HepG2 (cell line): ENCODE results near the gene PSMB1. TPM values are rescaled to one million over a fixed set of nuclear protein-coding genes. Genes with fewer than 3 reads are reported as not detected.

Experiments
- GLMP ChIP-seq: sonication (generic); formaldehyde crosslinking; IDR thresholded peaks from 2 replicates; pipeline ENCODE4 v1.9.0; 2021; ENCODE audit warnings: missing genetic modification reagents, mild to moderate bottlenecking, borderline replicate concordance
- HES4 ChIP-seq: sonication (generic); formaldehyde crosslinking; IDR thresholded peaks from 2 replicates; pipeline ENCODE4 v1.9.0; 2021; ENCODE audit warnings: mild to moderate bottlenecking, missing genetic modification reagents, borderline replicate concordance
- HNF1A ChIP-seq, 2 experiments: sonication (generic) in 1 of 2; formaldehyde crosslinking in 1 of 2; IDR thresholded peaks; 2 replicates each; pipeline versions ENCODE4 v1.4.0 to v1.6.1; 2016 to 2020; ENCODE audit warnings: borderline replicate concordance in 1 of 2, low read depth in 1 of 2, mild to moderate bottlenecking in 1 of 2, missing genetic modification reagents in 1 of 2
- HOXD1 ChIP-seq: sonication (generic); formaldehyde crosslinking; IDR thresholded peaks from 2 replicates; pipeline ENCODE4 v1.5.0; 2020; ENCODE audit warnings: missing genetic modification reagents
- KLF6 ChIP-seq: IDR thresholded peaks from 2 replicates; pipeline ENCODE4 v1.8.0; 2016; ENCODE audit warnings: missing biosample characterization, missing genetic modification reagents
- MYNN ChIP-seq: sonication (generic); formaldehyde crosslinking; IDR thresholded peaks from 2 replicates; pipeline ENCODE4 v1.4.0; 2020; ENCODE audit warnings: mild to moderate bottlenecking, low read depth, missing genetic modification reagents
- RFX3 ChIP-seq: IDR thresholded peaks from 2 replicates; pipeline ENCODE4 v1.6.1; 2016; ENCODE audit warnings: missing biosample characterization, missing genetic modification reagents
- SMARCE1 ChIP-seq: fragments of 450-650 bp; IDR thresholded peaks from 2 replicates; pipeline ENCODE4 v1.6.1; 2017; ENCODE audit warnings: borderline replicate concordance
- SP140L ChIP-seq: sonication (generic); formaldehyde crosslinking; IDR thresholded peaks from 2 replicates; pipeline ENCODE4 v1.4.0; 2020; ENCODE audit warnings: missing genetic modification reagents, borderline replicate concordance
- ZNF276 ChIP-seq: sonication (generic); formaldehyde crosslinking; IDR thresholded peaks from 2 replicates; pipeline ENCODE4 v1.4.0; 2020; ENCODE audit warnings: mild to moderate bottlenecking, low read depth, missing genetic modification reagents
- ZNF280D ChIP-seq: sonication (generic); formaldehyde crosslinking; IDR thresholded peaks from 2 replicates; pipeline ENCODE4 v1.5.1; 2020; ENCODE audit warnings: mild to moderate bottlenecking, missing genetic modification reagents
- ZNF34 ChIP-seq: sonication (generic); formaldehyde crosslinking; IDR thresholded peaks from 2 replicates; pipeline ENCODE4 v1.4.0; 2020; ENCODE audit warnings: mild to moderate bottlenecking, missing genetic modification reagents, borderline replicate concordance
- ZNF431 ChIP-seq: sonication (generic); formaldehyde crosslinking; IDR thresholded peaks from 2 replicates; pipeline ENCODE4 v1.9.0; 2022; ENCODE audit warnings: missing genetic modification reagents, low read depth, mild to moderate bottlenecking, borderline replicate concordance
- ZNF513 ChIP-seq: sonication (generic); formaldehyde crosslinking; conservative IDR thresholded peaks from 2 replicates; pipeline ENCODE4 v1.5.0; 2020; ENCODE audit warnings: missing genetic modification reagents
- polyA plus RNA-seq, 8 experiments: library from polyadenylated mRNA; depleted of rRNA in 3 of 8; stranded (reverse) in 7 of 8; unstranded in 1 of 8; fragments of >200 nt; fragmentation: Illumina TruSeq in 4 of 8; extraction: Trizol in 4 of 8; gene quantifications; 2 replicates each; pipeline versions ENCODE4 v1.2.1 to v1.2.3, GENCODE V29; 2011 to 2016; ENCODE audit warnings: low read depth in 4 of 8, missing spikeins in 1 of 8, mixed read lengths in 1 of 8; ENCODE audit not compliant: insufficient read depth in 1 of 8
- total RNA-seq, 5 experiments: library from RNA; depleted of rRNA; stranded (reverse); fragments of >200 nt; fragmentation: Illumina TruSeq; extraction: Trizol; gene quantifications; 2 replicates each; pipeline ENCODE4 v1.2.3, GENCODE V29; 2016; ENCODE audit warnings: low read depth in 1 of 5

Gene PSMB1
- total and polyA plus RNA-seq, 2 of the 13 experiments (the other 11 are each of a cell fraction or from before 2014, with no cell fraction given): 528 to 592 TPM

- no peak; the same call in 1 of the 2 replicates for TF ChIP-seq GLMP (CRISPR knock-in tag)
- TF ChIP-seq SP140L (CRISPR knock-in tag): no peak
- peak; percentile 96 for TF ChIP-seq KLF6 (CRISPR knock-in tag)
- peak; percentile 96 for TF ChIP-seq ZNF280D (CRISPR knock-in tag)
- TF ChIP-seq HES4 (CRISPR knock-in tag): no peak
- TF ChIP-seq ZNF431: no peak
- TF ChIP-seq HOXD1 (CRISPR knock-in tag): peak; percentile 76; the same call in 1 of the 2 replicates
- peak; percentile 87; the same call in 1 of the 2 replicates for TF ChIP-seq MYNN (CRISPR knock-in tag)
- TF ChIP-seq ZNF276: peak; percentile 50; the same call in 1 of the 2 replicates
- no peak for TF ChIP-seq ZNF513 (CRISPR knock-in tag)
- TF ChIP-seq HNF1A (IDR thresholded peaks at IDR 0.05; ENCODE audit: low read depth): no peak
- no peak for TF ChIP-seq HNF1A (CRISPR knock-in tag; IDR thresholded peaks at IDR 0.05; ENCODE audit: borderline replicate concordance)
- TF ChIP-seq RFX3 (CRISPR knock-in tag): no peak
- peak; percentile 74; the same call in 1 of the 2 replicates for TF ChIP-seq ZNF34 (CRISPR knock-in tag)
- TF ChIP-seq SMARCE1: no peak
These were observed at the start of gene PSMB1 (continued) for GRCh38 chr6:170552765-170553533.
